WTC11 (cell line): Measurements from ENCODE around the gene CABP7.

Experiments
- ESRRA ChIP-seq: sonication (generic); formaldehyde crosslinking; IDR thresholded peaks from 2 replicates; pipeline ENCODE4 v1.8.1; 2022; ENCODE audit warnings: mild to moderate bottlenecking, missing genetic modification reagents, borderline replicate concordance
- FOXP1 ChIP-seq: sonication (generic); formaldehyde crosslinking; IDR thresholded peaks from 2 replicates; pipeline ENCODE4 v1.8.0; 2022; ENCODE audit warnings: missing genetic modification reagents, mild to moderate bottlenecking, moderate library complexity, borderline replicate concordance
- SP1 ChIP-seq: sonication (generic); formaldehyde crosslinking; conservative IDR thresholded peaks from 2 replicates; pipeline ENCODE4 v1.8.1; 2022; ENCODE audit warnings: missing genetic modification reagents
- TCF7 ChIP-seq: sonication (generic); formaldehyde crosslinking; IDR thresholded peaks from 2 replicates; pipeline ENCODE4 v1.8.0; 2022; ENCODE audit warnings: mild to moderate bottlenecking, low read depth, missing genetic modification reagents, moderate library complexity
- ZNF425 ChIP-seq: fragments of 250-450 bp; sonication (Bioruptor Pico); conservative IDR thresholded peaks from 2 replicates; pipeline ENCODE4 v1.9.0; 2021; ENCODE audit warnings: mild to moderate bottlenecking
- TF ChIP-seq, protein P1 (sequence below): fragments of 200-600 bp; IDR thresholded peaks from 2 replicates; pipeline ENCODE4 v1.8.0; 2022; ENCODE audit warnings: antibody characterized with exemption
- TF ChIP-seq, protein P2 (sequence below): sonication (generic); formaldehyde crosslinking; IDR thresholded peaks from 2 replicates; pipeline ENCODE4 v1.8.0; 2022; ENCODE audit warnings: mild to moderate bottlenecking, missing genetic modification reagents

GRCh38 chr22:29717789-29718188, 2.0 kb upstream of the CABP7 start:
- no peak for TF ChIP-seq ESRRA (CRISPR knock-in tag)
- TF ChIP-seq, protein P1, sequence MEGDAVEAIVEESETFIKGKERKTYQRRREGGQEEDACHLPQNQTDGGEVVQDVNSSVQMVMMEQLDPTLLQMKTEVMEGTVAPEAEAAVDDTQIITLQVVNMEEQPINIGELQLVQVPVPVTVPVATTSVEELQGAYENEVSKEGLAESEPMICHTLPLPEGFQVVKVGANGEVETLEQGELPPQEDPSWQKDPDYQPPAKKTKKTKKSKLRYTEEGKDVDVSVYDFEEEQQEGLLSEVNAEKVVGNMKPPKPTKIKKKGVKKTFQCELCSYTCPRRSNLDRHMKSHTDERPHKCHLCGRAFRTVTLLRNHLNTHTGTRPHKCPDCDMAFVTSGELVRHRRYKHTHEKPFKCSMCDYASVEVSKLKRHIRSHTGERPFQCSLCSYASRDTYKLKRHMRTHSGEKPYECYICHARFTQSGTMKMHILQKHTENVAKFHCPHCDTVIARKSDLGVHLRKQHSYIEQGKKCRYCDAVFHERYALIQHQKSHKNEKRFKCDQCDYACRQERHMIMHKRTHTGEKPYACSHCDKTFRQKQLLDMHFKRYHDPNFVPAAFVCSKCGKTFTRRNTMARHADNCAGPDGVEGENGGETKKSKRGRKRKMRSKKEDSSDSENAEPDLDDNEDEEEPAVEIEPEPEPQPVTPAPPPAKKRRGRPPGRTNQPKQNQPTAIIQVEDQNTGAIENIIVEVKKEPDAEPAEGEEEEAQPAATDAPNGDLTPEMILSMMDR = no peak
- TF ChIP-seq FOXP1 (CRISPR knock-in tag) = no peak
- TF ChIP-seq TCF7 (CRISPR knock-in tag) = no peak
- no peak for TF ChIP-seq SP1
- TF ChIP-seq ZNF425 (CRISPR knock-in tag) = no peak
- TF ChIP-seq, protein P2, sequence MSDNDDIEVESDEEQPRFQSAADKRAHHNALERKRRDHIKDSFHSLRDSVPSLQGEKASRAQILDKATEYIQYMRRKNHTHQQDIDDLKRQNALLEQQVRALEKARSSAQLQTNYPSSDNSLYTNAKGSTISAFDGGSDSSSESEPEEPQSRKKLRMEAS = no peak
